Nephron progenitor cell (in vitro differentiated cells): ENCODE measurements around the gene PAK6.

ENCODE experiments used
- DNase-seq: peaks from one replicate; pipeline ENCODE4 v3.0.0; 2021
- H3K27ac Mint-ChIP-seq: 2 replicates; pipeline ENCODE4 v1.8.0; 2021; ENCODE audit warnings: mild to moderate bottlenecking, moderate library complexity, mixed read lengths
- H3K27me3 Mint-ChIP-seq: 2 replicates; pipeline ENCODE4 v1.8.0; 2021; ENCODE audit warnings: mild to moderate bottlenecking, low read depth, mixed read lengths; ENCODE audit not compliant: poor library complexity
- H3K36me3 Mint-ChIP-seq: 2 replicates; pipeline ENCODE4 v1.8.0; 2021; ENCODE audit warnings: low read depth, mixed read lengths
- H3K4me1 Mint-ChIP-seq: 2 replicates; pipeline ENCODE4 v1.8.0; 2021; ENCODE audit warnings: mixed read lengths
- H3K4me3 Mint-ChIP-seq: 2 replicates; pipeline ENCODE4 v1.8.0; 2021; ENCODE audit warnings: mild to moderate bottlenecking, moderate library complexity, mixed read lengths
- H3K9me3 Mint-ChIP-seq: 2 replicates; pipeline ENCODE4 v1.8.0; 2021; ENCODE audit warnings: mild to moderate bottlenecking, moderate library complexity, mixed read lengths
- TF ChIP-seq, protein P1 (sequence below): fragments of 200-600 bp; sonication (generic); IDR thresholded peaks from 2 replicates; pipeline ENCODE4 v1.5.0; 2021; ENCODE audit warnings: antibody characterized with exemption

The PAK6 gene

DNA sequence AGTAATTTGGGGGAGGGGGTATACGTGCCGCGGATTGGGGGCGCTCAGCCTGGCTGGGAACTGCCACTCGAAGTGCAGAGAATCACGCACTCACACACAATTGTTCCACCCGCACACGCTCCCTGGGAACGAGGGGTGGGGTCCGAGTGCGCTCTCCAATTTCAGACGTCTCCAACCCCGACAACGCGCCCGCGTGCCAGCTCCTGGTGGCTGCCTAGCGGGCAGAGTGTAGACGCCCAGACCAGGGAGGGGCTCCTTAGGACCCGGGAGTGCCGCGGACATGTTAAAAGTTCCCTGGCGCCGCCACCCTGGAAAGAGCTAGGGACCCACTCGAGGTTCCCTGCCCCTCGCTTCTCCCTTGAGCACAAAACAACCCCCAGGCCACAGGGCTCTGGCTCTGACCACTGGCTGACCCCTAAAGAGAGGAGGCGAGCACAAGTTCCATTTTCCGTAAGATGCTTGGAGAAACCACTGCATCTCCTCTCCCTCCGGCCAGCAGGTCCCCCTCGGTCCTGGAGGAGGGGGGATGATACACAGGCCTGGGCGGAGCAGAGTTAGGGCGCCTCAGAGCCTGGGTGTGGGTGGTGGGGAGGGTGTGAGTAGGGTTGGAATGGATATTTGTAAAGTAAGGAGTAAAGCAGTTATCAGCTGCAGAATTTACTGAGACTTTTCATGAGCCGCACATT lies 44.9 kb downstream of the PAK6 start:
- H3K27ac Mint-ChIP-seq: no peak overlapping the region
- H3K9me3 Mint-ChIP-seq: no peaks in the 10 kb centered on the region
- peaks cover 94% of the 10 kb centered on the region for H3K27me3 Mint-ChIP-seq
- no peaks in the 10 kb centered on the region for H3K36me3 Mint-ChIP-seq
- DNase-seq: no peak
- TF ChIP-seq, protein P1, sequence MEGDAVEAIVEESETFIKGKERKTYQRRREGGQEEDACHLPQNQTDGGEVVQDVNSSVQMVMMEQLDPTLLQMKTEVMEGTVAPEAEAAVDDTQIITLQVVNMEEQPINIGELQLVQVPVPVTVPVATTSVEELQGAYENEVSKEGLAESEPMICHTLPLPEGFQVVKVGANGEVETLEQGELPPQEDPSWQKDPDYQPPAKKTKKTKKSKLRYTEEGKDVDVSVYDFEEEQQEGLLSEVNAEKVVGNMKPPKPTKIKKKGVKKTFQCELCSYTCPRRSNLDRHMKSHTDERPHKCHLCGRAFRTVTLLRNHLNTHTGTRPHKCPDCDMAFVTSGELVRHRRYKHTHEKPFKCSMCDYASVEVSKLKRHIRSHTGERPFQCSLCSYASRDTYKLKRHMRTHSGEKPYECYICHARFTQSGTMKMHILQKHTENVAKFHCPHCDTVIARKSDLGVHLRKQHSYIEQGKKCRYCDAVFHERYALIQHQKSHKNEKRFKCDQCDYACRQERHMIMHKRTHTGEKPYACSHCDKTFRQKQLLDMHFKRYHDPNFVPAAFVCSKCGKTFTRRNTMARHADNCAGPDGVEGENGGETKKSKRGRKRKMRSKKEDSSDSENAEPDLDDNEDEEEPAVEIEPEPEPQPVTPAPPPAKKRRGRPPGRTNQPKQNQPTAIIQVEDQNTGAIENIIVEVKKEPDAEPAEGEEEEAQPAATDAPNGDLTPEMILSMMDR: no peak
- H3K4me3 Mint-ChIP-seq: peak overlapping the region; percentile 15
- H3K4me1 Mint-ChIP-seq: peaks cover 38% of the 10 kb centered on the region

DNA sequence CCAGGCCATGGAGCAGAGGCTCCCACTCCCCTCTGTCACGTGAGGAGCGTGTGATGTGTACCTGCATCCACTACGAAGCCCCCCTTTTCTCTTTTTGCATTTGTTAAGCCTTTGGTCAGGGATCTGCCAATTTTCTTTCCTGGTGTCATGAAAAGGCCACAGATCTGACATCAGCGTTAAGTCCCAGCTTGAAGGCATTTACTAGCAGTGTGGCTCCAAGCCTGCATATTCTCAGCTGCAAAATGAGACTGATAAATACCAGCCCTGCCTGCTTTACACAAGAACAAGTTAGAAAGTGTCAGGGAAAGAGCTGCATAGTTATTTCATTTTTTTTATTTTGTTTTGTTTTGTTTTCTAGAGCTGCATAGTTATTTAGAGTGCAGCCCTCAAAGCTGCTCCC lies 46.3 kb downstream of the PAK6 start:
- peaks cover 94% of the 10 kb centered on the region for H3K27me3 Mint-ChIP-seq
- H3K9me3 Mint-ChIP-seq: no peaks in the 10 kb centered on the region
- no peak overlapping the region for H3K27ac Mint-ChIP-seq
- DNase-seq: no peak
- TF ChIP-seq, protein P1: no peak
- no peak overlapping the region for H3K4me3 Mint-ChIP-seq
- H3K36me3 Mint-ChIP-seq: no peaks in the 10 kb centered on the region
- peaks cover 26% of the 10 kb centered on the region for H3K4me1 Mint-ChIP-seq

GRCh38 chr15:40285554-40286011 lies 46.7 kb downstream of the PAK6 start:
- Mint-ChIP-seq H3K4me1 (peaks cover 26% of the 10 kb centered on the region), H3K4me3 (no peak overlapping the region), H3K9me3 (no peaks in the 10 kb centered on the region), H3K36me3 (no peaks in the 10 kb centered on the region), H3K27me3 (peaks cover 94% of the 10 kb centered on the region), H3K27ac (no peak overlapping the region)
- TF ChIP-seq, protein P1: no peak
- DNase-seq: no peak

GRCh38 chr15:40286061-40286532 lies 47.2 kb downstream of the PAK6 start:
- Mint-ChIP-seq H3K27ac (no peak overlapping the region), H3K27me3 (peaks cover 93% of the 10 kb centered on the region), H3K36me3 (no peaks in the 10 kb centered on the region), H3K4me3 (no peak overlapping the region), H3K9me3 (no peaks in the 10 kb centered on the region), H3K4me1 (peaks cover 26% of the 10 kb centered on the region)
- no peak for DNase-seq
- TF ChIP-seq, protein P1: no peak

- Mint-ChIP-seq H3K9me3 (no peaks in the 10 kb centered on the region), H3K27me3 (peaks cover 94% of the 10 kb centered on the region), H3K4me3 (no peak overlapping the region), H3K36me3 (no peaks in the 10 kb centered on the region), H3K27ac (no peak overlapping the region), H3K4me1 (peaks cover 26% of the 10 kb centered on the region)
- TF ChIP-seq, protein P1: no peak
- DNase-seq: no peak
Observed at GRCh38 chr15:40286794-40287193, 47.9 kb downstream of the PAK6 start.

DNA sequence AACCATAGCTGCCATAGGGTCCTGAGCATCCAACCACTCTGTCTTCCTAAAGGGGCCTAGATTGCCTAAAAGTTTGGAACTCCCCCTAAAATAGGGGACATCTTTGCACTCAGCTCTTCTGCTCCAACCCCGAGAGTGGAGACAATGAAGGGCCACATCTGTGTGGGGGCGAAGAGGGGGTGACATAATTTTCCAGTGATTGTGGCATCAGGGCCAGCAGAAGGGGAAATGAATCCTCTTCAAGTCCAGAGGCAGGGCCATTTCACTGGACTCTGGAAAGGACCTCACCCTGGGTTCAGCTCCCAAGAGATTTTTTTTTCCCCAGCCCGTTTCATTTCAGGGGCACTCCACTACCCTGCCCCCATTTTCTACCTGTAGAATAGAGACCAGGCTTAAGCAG lies 48.6 kb downstream of the PAK6 start:
- no peak for DNase-seq
- Mint-ChIP-seq H3K27me3 (peaks cover 97% of the 10 kb centered on the region), H3K9me3 (no peaks in the 10 kb centered on the region)

More for the DNA sequence above, 48.6 kb downstream of the PAK6 start:
- H3K4me3 Mint-ChIP-seq: no peak overlapping the region
- H3K36me3 Mint-ChIP-seq: no peaks in the 10 kb centered on the region
- TF ChIP-seq, protein P1: no peak
- peaks cover 26% of the 10 kb centered on the region for H3K4me1 Mint-ChIP-seq
- no peak overlapping the region for H3K27ac Mint-ChIP-seq
